Stomach (tissue), 9 donors: ENCODE data around the gene PCDHGA10. TPM values are rescaled to one million over a fixed set of nuclear protein-coding genes. Genes with fewer than 3 reads are reported as not detected.

Source experiments
- DNase-seq, 2 donors: peaks; one replicate each; pipeline versions ENCODE4 v3.0.0 to v3.0.0-alpha.2; 2013 to 2019
- H3K27ac ChIP-seq, 5 donors: fragments of 200-600 bp in 4 of 5; sonication (generic) in 4 of 5; one replicate each; pipeline ENCODE4 v1.5.1; 2013 to 2019; ENCODE audit warnings: mild to moderate bottlenecking in 1 of 5, moderate library complexity in 1 of 5
- H3K27me3 ChIP-seq, 3 donors: fragments of 200-600 bp; sonication (generic); one replicate each; pipeline ENCODE4 v1.5.1; 2017 to 2019; ENCODE audit warnings: mixed run types in 1 of 3
- H3K36me3 ChIP-seq, 4 donors: fragments of 200-600 bp; sonication (generic); 1 replicate in 3 of 4; 2 replicates in 1 of 4; pipeline ENCODE4 v1.5.1; 2016 to 2019
- H3K4me1 ChIP-seq, 4 donors: fragments of 200-600 bp; sonication (generic); one replicate each; pipeline ENCODE4 v1.5.1; 2016 to 2019
- H3K4me3 ChIP-seq, 4 donors: fragments of 200-600 bp; sonication (generic) in 3 of 4; one replicate each; pipeline ENCODE4 v1.5.1; 2016 to 2019; ENCODE audit warnings: mild to moderate bottlenecking in 1 of 4
- H3K9me3 ChIP-seq, 4 donors: fragments of 200-600 bp; sonication (generic); one replicate each; pipeline ENCODE4 v1.5.1; 2016 to 2019
- EP300 ChIP-seq: sonication (generic); formaldehyde crosslinking; IDR thresholded peaks from one replicate; pipeline ENCODE4 v1.6.1; 2017; ENCODE audit warnings: antibody characterized with exemption
- POLR2A ChIP-seq, 4 donors: fragments of 450-650 bp; IDR thresholded peaks; one replicate each; pipeline ENCODE4 v1.6.1; 2016; ENCODE audit warnings: antibody characterized with exemption in 4 of 4, control low read depth in 2 of 4, mild to moderate bottlenecking in 1 of 4, moderate library complexity in 1 of 4
- POLR2AphosphoS5 ChIP-seq, 3 donors: sonication (generic); formaldehyde crosslinking; IDR thresholded peaks; one replicate each; pipeline ENCODE4 v1.6.1; 2016; ENCODE audit warnings: antibody characterized with exemption in 3 of 3
- WGBS, 5 donors: extraction: QIAGEN DNeasy Blood & Tissue Kit in 3 of 5; methylation state at CpG; one replicate each; pipeline versions ENCODE4 v1.1.5 to v1.1.7; 2013 to 2018; 5-methylcytosine and 5-hydroxymethylcytosine counted together
- intact Hi-C: fragments of 100-400 bp; cut with DNase I; formaldehyde crosslinking; loops from one replicate; pipeline ENCODE4 v1.15.1; 2023; ENCODE audit warnings: low total_unique reads
- polyA plus RNA-seq, 3 donors: library from polyadenylated mRNA; stranded (reverse); fragments of 200-250 nt; gene quantifications; one replicate each; pipeline ENCODE4 v1.2.3, GENCODE V29; 2013
- total RNA-seq, 5 donors: library from RNA; depleted of rRNA; stranded (reverse); fragments of >200 nt; gene quantifications; one replicate each; pipeline versions ENCODE4 v1.1.0 to v1.2.3, GENCODE V29; 2014 to 2016
- TF ChIP-seq, protein P1 (sequence below), 7 experiments: fragments of 450-650 bp in 4 of 7; fragments of 200-600 bp in 3 of 7; sonication (generic) in 3 of 7; IDR thresholded peaks; one replicate each; pipeline ENCODE4 v1.5.1; 2016 to 2019; ENCODE audit warnings: antibody characterized with exemption in 7 of 7, control low read depth in 2 of 7, mild to moderate bottlenecking in 1 of 7
- donor health status: healthy with polysubstance abuse.
- donor health status: Bipolar disorder and iron deficiency.
- donor health status: healthy.

The PCDHGA10 gene
- total and polyA plus RNA-seq, 8 donors, result 0.15 to 7.0 (median 0.89) TPM; not detected in 1

DNA sequence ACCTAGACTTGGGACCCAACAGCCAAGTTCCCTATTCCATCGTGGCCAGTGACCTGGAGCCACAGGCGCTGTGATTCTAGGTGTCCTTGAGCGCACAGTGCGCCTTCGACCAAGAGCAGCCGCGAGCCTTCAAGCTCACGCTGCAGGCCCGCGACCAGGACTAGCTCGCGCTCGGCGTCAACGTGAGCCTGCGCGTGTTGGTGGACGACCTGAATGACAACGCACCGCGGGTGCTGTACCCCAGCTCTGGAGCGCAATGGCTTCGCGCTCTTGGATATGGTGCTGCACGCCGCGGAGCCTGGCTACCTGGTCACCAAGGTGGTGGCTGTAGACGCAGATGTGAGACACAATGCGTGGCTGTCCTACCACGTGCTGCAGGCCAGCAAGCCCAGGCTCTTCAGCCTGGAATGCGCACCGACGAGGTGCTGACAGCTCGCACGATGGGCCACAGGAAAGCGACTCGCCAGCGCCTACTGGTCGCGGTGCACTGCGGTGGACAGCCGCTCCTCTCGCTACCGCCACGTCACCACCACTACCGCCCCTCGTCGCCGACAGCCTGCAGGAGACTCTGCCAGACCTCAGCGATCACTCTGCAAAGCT, 28.9 kb downstream of the PCDHGA10 start:
- H3K4me1 ChIP-seq, result no peaks in the 10 kb centered on the region
- intact Hi-C loops, result no loop called here
- H3K36me3 ChIP-seq, result peaks cover 0 to 12% (median 0%) of the 10 kb centered on the region in 4 donors
- WGBS, 5 donors, result 43 to 57% (median 50%) methylated on average over 43 to 50 of the region's 50 CpGs
- H3K27me3 ChIP-seq, result no peaks in the 10 kb centered on the region
- no peak for DNase-seq
- TF ChIP-seq, protein P1, sequence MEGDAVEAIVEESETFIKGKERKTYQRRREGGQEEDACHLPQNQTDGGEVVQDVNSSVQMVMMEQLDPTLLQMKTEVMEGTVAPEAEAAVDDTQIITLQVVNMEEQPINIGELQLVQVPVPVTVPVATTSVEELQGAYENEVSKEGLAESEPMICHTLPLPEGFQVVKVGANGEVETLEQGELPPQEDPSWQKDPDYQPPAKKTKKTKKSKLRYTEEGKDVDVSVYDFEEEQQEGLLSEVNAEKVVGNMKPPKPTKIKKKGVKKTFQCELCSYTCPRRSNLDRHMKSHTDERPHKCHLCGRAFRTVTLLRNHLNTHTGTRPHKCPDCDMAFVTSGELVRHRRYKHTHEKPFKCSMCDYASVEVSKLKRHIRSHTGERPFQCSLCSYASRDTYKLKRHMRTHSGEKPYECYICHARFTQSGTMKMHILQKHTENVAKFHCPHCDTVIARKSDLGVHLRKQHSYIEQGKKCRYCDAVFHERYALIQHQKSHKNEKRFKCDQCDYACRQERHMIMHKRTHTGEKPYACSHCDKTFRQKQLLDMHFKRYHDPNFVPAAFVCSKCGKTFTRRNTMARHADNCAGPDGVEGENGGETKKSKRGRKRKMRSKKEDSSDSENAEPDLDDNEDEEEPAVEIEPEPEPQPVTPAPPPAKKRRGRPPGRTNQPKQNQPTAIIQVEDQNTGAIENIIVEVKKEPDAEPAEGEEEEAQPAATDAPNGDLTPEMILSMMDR (IDR thresholded peaks at IDR 0.05), result no peak
- TF ChIP-seq POLR2A (IDR thresholded peaks at IDR 0.05) (no peak), EP300 (no peak), POLR2AphosphoS5 (IDR thresholded peaks at IDR 0.05) (no peak)
- no peak overlapping the region for H3K4me3 ChIP-seq
- H3K27ac ChIP-seq, result no peak overlapping the region
- peaks cover 13 to 84% (median 60%) of the 10 kb centered on the region in 4 donors for H3K9me3 ChIP-seq

DNA sequence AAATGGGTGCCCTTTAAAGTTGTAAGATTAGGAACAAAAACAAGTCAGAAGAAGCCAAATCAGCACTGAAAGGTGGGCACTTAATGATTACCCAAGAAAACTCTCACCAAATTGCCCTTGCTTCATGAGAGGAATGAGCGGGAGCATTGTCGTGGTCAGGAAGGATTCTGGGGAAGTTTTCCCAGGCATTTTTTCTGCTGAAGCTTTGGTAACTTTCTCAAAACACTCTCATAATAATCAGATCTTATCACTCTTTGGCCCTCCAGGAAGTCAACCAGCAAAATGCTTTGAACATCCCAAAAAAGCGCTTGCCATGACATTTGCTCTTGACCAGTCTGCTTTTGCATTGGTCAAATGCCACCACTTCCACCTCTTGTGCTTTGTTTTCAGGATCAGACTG, 52.6 kb downstream of the PCDHGA10 start:
- peaks cover 0 to 5% (median 0%) of the 10 kb centered on the region in 4 donors for H3K36me3 ChIP-seq
- no peak overlapping the region for H3K27ac ChIP-seq
- no peaks in the 10 kb centered on the region for H3K27me3 ChIP-seq
- intact Hi-C loops, result no loop called here
- H3K9me3 ChIP-seq, result peaks cover 0 to 15% (median 0%) of the 10 kb centered on the region in 4 donors
- WGBS, 5 donors, result 88 to 96% (median 93%) methylated on average over 3 of the region's 3 CpGs
- TF ChIP-seq POLR2AphosphoS5 (IDR thresholded peaks at IDR 0.05) (no peak), EP300 (no peak), POLR2A (IDR thresholded peaks at IDR 0.05) (no peak)
- TF ChIP-seq, protein P1 (IDR thresholded peaks at IDR 0.05), result no peak
- no peak overlapping the region for H3K4me3 ChIP-seq
- no peak for DNase-seq
- H3K4me1 ChIP-seq, result no peaks in the 10 kb centered on the region

Other genes with a start within 250 kb of the PCDHGA10 start
Only the 30 nearest of the 37 such genes appear.
- gene PCDHB10, start 220.6 kb upstream of the PCDHGA10 start, total RNA-seq, result 10 to 100 TPM in 1 of 5 donors, 1 to 10 TPM in 3, under 1 TPM in 1; 0.58 to 18.3 (median 2.3) TPM
- under 1 TPM; 0.12 to 0.40 (median 0.15) TPM for gene PCDHB10, start 220.6 kb upstream of the PCDHGA10 start, polyA plus RNA-seq
- gene PCDHB11, start 213.4 kb upstream of the PCDHGA10 start, total RNA-seq, result 1 to 10 TPM in 2 of 5 donors, under 1 TPM in 1, not detected in 2; 0.87 to 4.4 (median 1.3) TPM
- 1 to 10 TPM in 1 of 3 donors, under 1 TPM in 2; 0.12 to 1.1 (median 0.30) TPM for gene PCDHB11, start 213.4 kb upstream of the PCDHGA10 start, polyA plus RNA-seq
- 1 to 10 TPM in 4 of 5 donors, not detected in 1; 1.2 to 8.5 (median 2.9) TPM for gene PCDHB12, start 204.3 kb upstream of the PCDHGA10 start, total RNA-seq
- under 1 TPM; 0.19 to 0.31 (median 0.28) TPM for gene PCDHB12, start 204.3 kb upstream of the PCDHGA10 start, polyA plus RNA-seq
- gene PCDHB13, start 199.1 kb upstream of the PCDHGA10 start, total RNA-seq, result 10 to 100 TPM in 1 of 5 donors, 1 to 10 TPM in 2, under 1 TPM in 2; under 0.01 to 28.1 (median 3.1) TPM
- under 1 TPM in 2 of 3 donors, not detected in 1; 0.12 to 0.28 TPM for gene PCDHB13, start 199.1 kb upstream of the PCDHGA10 start, polyA plus RNA-seq
- gene PCDHB14, start 189.6 kb upstream of the PCDHGA10 start, total RNA-seq, result 1 to 10 TPM in 4 of 5 donors, not detected in 1; 1.3 to 6.4 (median 3.6) TPM
- 1 to 10 TPM in 1 of 3 donors, under 1 TPM in 2; 0.31 to 1.1 (median 0.44) TPM for gene PCDHB14, start 189.6 kb upstream of the PCDHGA10 start, polyA plus RNA-seq
- 1 to 10 TPM in 2 of 5 donors, under 1 TPM in 1, not detected in 2; 0.58 to 6.6 (median 2.2) TPM for gene PCDHB15, start 167.6 kb upstream of the PCDHGA10 start, total RNA-seq
- 1 to 10 TPM in 1 of 3 donors, under 1 TPM in 2; 0.44 to 1.2 (median 0.73) TPM for gene PCDHB15, start 167.6 kb upstream of the PCDHGA10 start, polyA plus RNA-seq
- 1 to 10 TPM in 1 of 5 donors, under 1 TPM in 1, not detected in 3; 0.43 to 4.8 TPM for gene SLC25A2, start 108.9 kb upstream of the PCDHGA10 start, total RNA-seq
- not detected for gene SLC25A2, start 108.9 kb upstream of the PCDHGA10 start, polyA plus RNA-seq
- gene TAF7, start 92.2 kb upstream of the PCDHGA10 start, total RNA-seq, result 10 to 100 TPM; 22.0 to 89.8 (median 36.5) TPM
- 10 to 100 TPM; 32.6 to 46.1 (median 43.5) TPM for gene TAF7, start 92.2 kb upstream of the PCDHGA10 start, polyA plus RNA-seq
- under 1 TPM in 1 of 5 donors, not detected in 4; 0.18 TPM for gene PCDHGA1, start 82.5 kb upstream of the PCDHGA10 start, total RNA-seq
- gene PCDHGA1, start 82.5 kb upstream of the PCDHGA10 start, polyA plus RNA-seq, result under 1 TPM in 1 of 3 donors, not detected in 2; 0.13 TPM
- 1 to 10 TPM; 1.2 to 3.5 (median 2.0) TPM for gene PCDHGA2, start 74.2 kb upstream of the PCDHGA10 start, total RNA-seq
- under 1 TPM; 0.06 to 0.31 (median 0.18) TPM for gene PCDHGA2, start 74.2 kb upstream of the PCDHGA10 start, polyA plus RNA-seq
- 1 to 10 TPM in 3 of 5 donors, under 1 TPM in 1, not detected in 1; 0.58 to 6.7 (median 1.4) TPM for gene PCDHGA3, start 69.2 kb upstream of the PCDHGA10 start, total RNA-seq
- gene PCDHGA3, start 69.2 kb upstream of the PCDHGA10 start, polyA plus RNA-seq, result under 1 TPM in 1 of 3 donors, not detected in 2; 0.08 TPM
- 1 to 10 TPM in 1 of 5 donors, under 1 TPM in 3, not detected in 1; under 0.01 to 1.2 (median 0.68) TPM for gene PCDHGB1, start 62.9 kb upstream of the PCDHGA10 start, total RNA-seq
- under 1 TPM in 1 of 3 donors, not detected in 2; 0.03 TPM for gene PCDHGB1, start 62.9 kb upstream of the PCDHGA10 start, polyA plus RNA-seq
- 1 to 10 TPM in 4 of 5 donors, under 1 TPM in 1; 0.29 to 9.3 (median 2.4) TPM for gene PCDHGA4, start 58.0 kb upstream of the PCDHGA10 start, total RNA-seq
- gene PCDHGA4, start 58.0 kb upstream of the PCDHGA10 start, polyA plus RNA-seq, result under 1 TPM in 1 of 3 donors, not detected in 2; 0.08 TPM
- gene PCDHGB2, start 53.0 kb upstream of the PCDHGA10 start, total RNA-seq, result 10 to 100 TPM in 1 of 5 donors, 1 to 10 TPM in 3, not detected in 1; 2.5 to 10.7 (median 8.1) TPM
- under 1 TPM in 1 of 3 donors, not detected in 2; 0.10 TPM for gene PCDHGB2, start 53.0 kb upstream of the PCDHGA10 start, polyA plus RNA-seq
- 1 to 10 TPM in 4 of 5 donors, not detected in 1; 2.3 to 6.7 (median 3.6) TPM for gene PCDHGA5, start 48.8 kb upstream of the PCDHGA10 start, total RNA-seq
- under 1 TPM in 1 of 3 donors, not detected in 2; 0.15 TPM for gene PCDHGA5, start 48.8 kb upstream of the PCDHGA10 start, polyA plus RNA-seq
- gene PCDHGB3, start 42.7 kb upstream of the PCDHGA10 start, total RNA-seq, result 1 to 10 TPM in 4 of 5 donors, under 1 TPM in 1; 0.87 to 8.8 (median 3.8) TPM
- gene PCDHGB3, start 42.7 kb upstream of the PCDHGA10 start, polyA plus RNA-seq, result under 1 TPM in 2 of 3 donors, not detected in 1; 0.06 to 0.08 TPM
- 1 to 10 TPM in 3 of 5 donors, under 1 TPM in 2; 0.29 to 4.4 (median 1.8) TPM for gene PCDHGA6, start 39.1 kb upstream of the PCDHGA10 start, total RNA-seq
- under 1 TPM in 2 of 3 donors, not detected in 1; 0.06 to 0.38 TPM for gene PCDHGA6, start 39.1 kb upstream of the PCDHGA10 start, polyA plus RNA-seq
- gene PCDHGA7, start 30.2 kb upstream of the PCDHGA10 start, total RNA-seq, result 10 to 100 TPM in 1 of 5 donors, 1 to 10 TPM in 2, under 1 TPM in 1, not detected in 1; 0.87 to 29.0 (median 2.7) TPM
- under 1 TPM in 2 of 3 donors, not detected in 1; 0.06 to 0.30 TPM for gene PCDHGA7, start 30.2 kb upstream of the PCDHGA10 start, polyA plus RNA-seq
- gene PCDHGB4, start 25.3 kb upstream of the PCDHGA10 start, total RNA-seq, result 10 to 100 TPM in 1 of 5 donors, 1 to 10 TPM in 2, under 1 TPM in 2; 0.29 to 12.1 (median 1.2) TPM
- under 1 TPM in 2 of 3 donors, not detected in 1; 0.12 to 0.45 TPM for gene PCDHGB4, start 25.3 kb upstream of the PCDHGA10 start, polyA plus RNA-seq
- gene PCDHGA8, start 20.4 kb upstream of the PCDHGA10 start, total RNA-seq, result 10 to 100 TPM in 1 of 5 donors, 1 to 10 TPM in 2, under 1 TPM in 2; under 0.01 to 12.5 (median 1.2) TPM
- under 1 TPM in 2 of 3 donors, not detected in 1; 0.06 to 0.08 TPM for gene PCDHGA8, start 20.4 kb upstream of the PCDHGA10 start, polyA plus RNA-seq
- 10 to 100 TPM in 2 of 5 donors, 1 to 10 TPM in 3; 1.8 to 16.8 (median 4.2) TPM for gene PCDHGB5, start 15.0 kb upstream of the PCDHGA10 start, total RNA-seq
- gene PCDHGB5, start 15.0 kb upstream of the PCDHGA10 start, polyA plus RNA-seq, result under 1 TPM in 2 of 3 donors, not detected in 1; 0.35 to 0.75 TPM
- gene PCDHGA9, start 10.2 kb upstream of the PCDHGA10 start, total RNA-seq, result 10 to 100 TPM in 1 of 5 donors, 1 to 10 TPM in 3, not detected in 1; 1.6 to 10.1 (median 3.2) TPM
- gene PCDHGA9, start 10.2 kb upstream of the PCDHGA10 start, polyA plus RNA-seq, result under 1 TPM in 2 of 3 donors, not detected in 1; 0.13 to 0.25 TPM
- gene PCDHGB6, start 5.0 kb upstream of the PCDHGA10 start, total RNA-seq, result 1 to 10 TPM in 3 of 5 donors, under 1 TPM in 1, not detected in 1; 0.29 to 6.2 (median 4.9) TPM
- under 1 TPM in 2 of 3 donors, not detected in 1; 0.31 to 0.50 TPM for gene PCDHGB6, start 5.0 kb upstream of the PCDHGA10 start, polyA plus RNA-seq
- gene PCDHGB7, start 4.7 kb downstream of the PCDHGA10 start, total RNA-seq, result 10 to 100 TPM in 3 of 5 donors, 1 to 10 TPM in 2; 3.6 to 19.3 (median 16.8) TPM
- gene PCDHGB7, start 4.7 kb downstream of the PCDHGA10 start, polyA plus RNA-seq, result under 1 TPM; 0.56 to 0.61 (median 0.58) TPM
- 10 to 100 TPM in 1 of 5 donors, 1 to 10 TPM in 3, under 1 TPM in 1; 0.45 to 15.2 (median 2.9) TPM for gene PCDHGA11, start 8.1 kb downstream of the PCDHGA10 start, total RNA-seq
- gene PCDHGA11, start 8.1 kb downstream of the PCDHGA10 start, polyA plus RNA-seq, result under 1 TPM; 0.25 to 0.48 (median 0.31) TPM
- gene PCDHGA12, start 17.5 kb downstream of the PCDHGA10 start, total RNA-seq, result 1 to 10 TPM in 4 of 5 donors, under 1 TPM in 1; 0.58 to 7.4 (median 5.4) TPM
- under 1 TPM in 2 of 3 donors, not detected in 1; 0.12 to 0.20 TPM for gene PCDHGA12, start 17.5 kb downstream of the PCDHGA10 start, polyA plus RNA-seq
- gene PCDHGC3, start 63.0 kb downstream of the PCDHGA10 start, total RNA-seq, result 10 to 100 TPM in 4 of 5 donors, 1 to 10 TPM in 1; 7.6 to 35.8 (median 18.8) TPM
- gene PCDHGC3, start 63.0 kb downstream of the PCDHGA10 start, polyA plus RNA-seq, result 10 to 100 TPM; 20.0 to 30.3 (median 29.1) TPM
- 10 to 100 TPM in 1 of 5 donors, 1 to 10 TPM in 2, under 1 TPM in 1, not detected in 1; 0.87 to 15.4 (median 5.0) TPM for gene PCDHGC4, start 72.0 kb downstream of the PCDHGA10 start, total RNA-seq
- not detected for gene PCDHGC4, start 72.0 kb downstream of the PCDHGA10 start, polyA plus RNA-seq
- 1 to 10 TPM in 3 of 5 donors, not detected in 2; 2.0 to 3.5 (median 2.7) TPM for gene PCDHGC5, start 76.1 kb downstream of the PCDHGA10 start, total RNA-seq
- gene PCDHGC5, start 76.1 kb downstream of the PCDHGA10 start, polyA plus RNA-seq, result under 1 TPM in 2 of 3 donors, not detected in 1; 0.08 to 0.12 TPM
- 100 to 1,000 TPM in 1 of 5 donors, 10 to 100 TPM in 4; 18.0 to 181 (median 77.0) TPM for gene DIAPH1, start 206.0 kb downstream of the PCDHGA10 start, total RNA-seq
- 10 to 100 TPM; 41.4 to 98.1 (median 76.1) TPM for gene DIAPH1, start 206.0 kb downstream of the PCDHGA10 start, polyA plus RNA-seq